ENCODE results near the gene ANKRD31. TPM values are rescaled to one million over a fixed set of nuclear protein-coding genes. Genes with fewer than 3 reads are reported as not detected.

The ANKRD31 gene
- total RNA-seq, 1 experiment from 2014 or later: 0.30 TPM

DNA sequence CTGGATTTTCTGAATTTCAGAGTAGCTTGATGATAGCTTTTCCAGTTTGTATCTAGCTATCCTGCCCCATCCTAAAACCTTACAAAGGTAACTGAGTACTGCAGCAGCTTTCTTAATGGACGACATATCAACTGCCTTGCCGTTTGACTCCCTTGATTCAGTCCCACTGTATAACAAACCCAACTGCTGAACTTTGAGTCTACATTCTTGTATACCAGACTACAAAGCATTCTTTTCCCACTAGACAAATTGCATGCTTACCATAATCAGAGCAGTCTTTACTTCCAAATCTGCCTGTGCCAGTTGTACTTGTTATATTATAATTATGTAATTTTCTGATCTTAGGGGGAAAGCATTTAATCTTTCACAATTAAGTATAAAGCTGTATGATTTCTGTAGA lies 47.3 kb downstream of the ANKRD31 start:
- POLR2A ChIA-PET: no interaction called here
- intact Hi-C loops (cut with micrococcal nuclease): no loop called here
- RAD21 ChIA-PET (ENCODE audit: low non-redundant PET in 1 of 2, low total read pairs in 2 of 2, uncharacterized antibody in 2 of 2, unreplicated experiment in 2 of 2): no interaction called here
- Histone ChIP-seq H3K4me1 (ENCODE audit: control insufficient read depth in 1 of 2, insufficient read depth in 2 of 2, low read length in 2 of 2) (no peaks in the 10 kb centered on the region), H3K9me3 (ENCODE audit: control insufficient read depth in 1 of 2, insufficient read depth in 1 of 2, low read depth in 1 of 2, low read length in 2 of 2) (no peaks in the 10 kb centered on the region; a peak in 1 of 4 replicates), H3K27ac (ENCODE audit: low read depth, low read length) (no peak overlapping the region), H3K9ac (ENCODE audit: low read length) (no peak overlapping the region), H3K4me2 (ENCODE audit: low read length) (no peak overlapping the region), H3K27me3 (ENCODE audit: insufficient read depth, low read length) (no peaks in the 10 kb centered on the region), H3K36me3 (ENCODE audit: control insufficient read depth in 1 of 2, insufficient read depth in 2 of 2, low read length in 2 of 2) (no peaks in the 10 kb centered on the region), H4K20me1 (ENCODE audit: insufficient read depth) (no peaks in the 10 kb centered on the region), H3K9me2 (ENCODE audit: insufficient read depth) (no peaks in the 10 kb centered on the region), H2AFZ (ENCODE audit: low read depth, low read length, poor library complexity, severe bottlenecking) (no peak overlapping the region), H3K4me3 (replicated peaks in 1 of 2; ENCODE audit: low read depth in 1 of 2, low read length in 2 of 2) (no peak overlapping the region), H3K79me2 (ENCODE audit: insufficient read depth, low read length) (no peaks in the 10 kb centered on the region)
- no peak for DNase-seq (ENCODE audit: low read depth, low spot score)
- BruUV-seq (replicated peaks): no TSS peak
- no peak for ATAC-seq
- TF ChIP-seq YY1 (IDR thresholded peaks at IDR 0.05; ENCODE audit: extremely low read depth, insufficient replicate concordance, low read depth, low read length) (no peak), POLR2AphosphoS5 (IDR thresholded peaks at IDR 0.05; ENCODE audit: low read depth, low read length) (no peak), EGR1 (IDR thresholded peaks at IDR 0.05; ENCODE audit: low read depth) (no peak), ZFX (IDR thresholded peaks at IDR 0.05) (no peak), ELF1 (IDR thresholded peaks at IDR 0.05; ENCODE audit: borderline replicate concordance, low read depth) (no peak), CEBPB (IDR thresholded peaks at IDR 0.05; ENCODE audit: low read depth) (no peak), CBX3 (IDR thresholded peaks at IDR 0.05; ENCODE audit: low read depth) (no peak), SIN3A (IDR thresholded peaks at IDR 0.05; ENCODE audit: low read depth) (no peak), RAD21 (IDR thresholded peaks at IDR 0.05; ENCODE audit: low read depth) (no peak), SRF (IDR thresholded peaks at IDR 0.05; ENCODE audit: low read depth) (no peak), ZNF274 (IDR thresholded peaks at IDR 0.05; ENCODE audit: low read depth, low read length) (no peak), TCF7L2 (IDR thresholded peaks at IDR 0.05; ENCODE audit: borderline replicate concordance, extremely low read depth, insufficient read depth, insufficient read length) (no peak), FOSL1 (IDR thresholded peaks at IDR 0.05; ENCODE audit: low read depth) (no peak), EZH2phosphoT487 (IDR thresholded peaks at IDR 0.05; ENCODE audit: borderline replicate concordance) (no peak), EZH2 (IDR thresholded peaks at IDR 0.05) (no peak), POLR2A (IDR thresholded peaks at IDR 0.05; ENCODE audit: borderline replicate concordance, extremely low read depth, insufficient read depth, insufficient read length) (no peak), JUND (IDR thresholded peaks at IDR 0.05) (no peak)
- TF ChIP-seq, protein P1, sequence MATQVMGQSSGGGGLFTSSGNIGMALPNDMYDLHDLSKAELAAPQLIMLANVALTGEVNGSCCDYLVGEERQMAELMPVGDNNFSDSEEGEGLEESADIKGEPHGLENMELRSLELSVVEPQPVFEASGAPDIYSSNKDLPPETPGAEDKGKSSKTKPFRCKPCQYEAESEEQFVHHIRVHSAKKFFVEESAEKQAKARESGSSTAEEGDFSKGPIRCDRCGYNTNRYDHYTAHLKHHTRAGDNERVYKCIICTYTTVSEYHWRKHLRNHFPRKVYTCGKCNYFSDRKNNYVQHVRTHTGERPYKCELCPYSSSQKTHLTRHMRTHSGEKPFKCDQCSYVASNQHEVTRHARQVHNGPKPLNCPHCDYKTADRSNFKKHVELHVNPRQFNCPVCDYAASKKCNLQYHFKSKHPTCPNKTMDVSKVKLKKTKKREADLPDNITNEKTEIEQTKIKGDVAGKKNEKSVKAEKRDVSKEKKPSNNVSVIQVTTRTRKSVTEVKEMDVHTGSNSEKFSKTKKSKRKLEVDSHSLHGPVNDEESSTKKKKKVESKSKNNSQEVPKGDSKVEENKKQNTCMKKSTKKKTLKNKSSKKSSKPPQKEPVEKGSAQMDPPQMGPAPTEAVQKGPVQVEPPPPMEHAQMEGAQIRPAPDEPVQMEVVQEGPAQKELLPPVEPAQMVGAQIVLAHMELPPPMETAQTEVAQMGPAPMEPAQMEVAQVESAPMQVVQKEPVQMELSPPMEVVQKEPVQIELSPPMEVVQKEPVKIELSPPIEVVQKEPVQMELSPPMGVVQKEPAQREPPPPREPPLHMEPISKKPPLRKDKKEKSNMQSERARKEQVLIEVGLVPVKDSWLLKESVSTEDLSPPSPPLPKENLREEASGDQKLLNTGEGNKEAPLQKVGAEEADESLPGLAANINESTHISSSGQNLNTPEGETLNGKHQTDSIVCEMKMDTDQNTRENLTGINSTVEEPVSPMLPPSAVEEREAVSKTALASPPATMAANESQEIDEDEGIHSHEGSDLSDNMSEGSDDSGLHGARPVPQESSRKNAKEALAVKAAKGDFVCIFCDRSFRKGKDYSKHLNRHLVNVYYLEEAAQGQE (IDR thresholded peaks at IDR 0.05; ENCODE audit: low read depth): no peak
- TF ChIP-seq, protein P2, sequence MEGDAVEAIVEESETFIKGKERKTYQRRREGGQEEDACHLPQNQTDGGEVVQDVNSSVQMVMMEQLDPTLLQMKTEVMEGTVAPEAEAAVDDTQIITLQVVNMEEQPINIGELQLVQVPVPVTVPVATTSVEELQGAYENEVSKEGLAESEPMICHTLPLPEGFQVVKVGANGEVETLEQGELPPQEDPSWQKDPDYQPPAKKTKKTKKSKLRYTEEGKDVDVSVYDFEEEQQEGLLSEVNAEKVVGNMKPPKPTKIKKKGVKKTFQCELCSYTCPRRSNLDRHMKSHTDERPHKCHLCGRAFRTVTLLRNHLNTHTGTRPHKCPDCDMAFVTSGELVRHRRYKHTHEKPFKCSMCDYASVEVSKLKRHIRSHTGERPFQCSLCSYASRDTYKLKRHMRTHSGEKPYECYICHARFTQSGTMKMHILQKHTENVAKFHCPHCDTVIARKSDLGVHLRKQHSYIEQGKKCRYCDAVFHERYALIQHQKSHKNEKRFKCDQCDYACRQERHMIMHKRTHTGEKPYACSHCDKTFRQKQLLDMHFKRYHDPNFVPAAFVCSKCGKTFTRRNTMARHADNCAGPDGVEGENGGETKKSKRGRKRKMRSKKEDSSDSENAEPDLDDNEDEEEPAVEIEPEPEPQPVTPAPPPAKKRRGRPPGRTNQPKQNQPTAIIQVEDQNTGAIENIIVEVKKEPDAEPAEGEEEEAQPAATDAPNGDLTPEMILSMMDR (IDR thresholded peaks at IDR 0.05 in 2 of 3, conservative IDR thresholded peaks at IDR 0.05 in 1 of 3; ENCODE audit: borderline replicate concordance in 1 of 3, insufficient read depth in 1 of 3, low read depth in 2 of 3, low read length in 2 of 3): no peak
- TF ChIP-seq, protein P3, sequence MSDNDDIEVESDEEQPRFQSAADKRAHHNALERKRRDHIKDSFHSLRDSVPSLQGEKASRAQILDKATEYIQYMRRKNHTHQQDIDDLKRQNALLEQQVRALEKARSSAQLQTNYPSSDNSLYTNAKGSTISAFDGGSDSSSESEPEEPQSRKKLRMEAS (IDR thresholded peaks at IDR 0.05): no peak
- CTCF ChIA-PET: no interaction called here

All from HCT116 (cell line).